GM19324 (cell line): Measurements from ENCODE around the gene NPFFR1.

Source experiments
- ATAC-seq: cut with Tn5 transposase; IDR thresholded peaks from one replicate; pipeline ENCODE4 v1.9.1; 2021; ENCODE audit warnings: mild to moderate bottlenecking, moderate library complexity; ENCODE audit not compliant: unreplicated experiment, low FRiP score

NPFFR1 gene

GRCh38 chr10:70283445-70284399 is at the start of gene NPFFR1:
Gene NPFFR1, minus strand, starts transcription at chr10:70284004. Its CDS starts 328 bp downstream, at chr10:70283676.
- ATAC-seq, result no peak

GRCh38 chr10:70333268-70333667 is 49.5 kb upstream of the NPFFR1 start:
- no peak for ATAC-seq

- no peak for ATAC-seq
Measured at GRCh38 chr10:70331486-70332268, 47.9 kb upstream of the NPFFR1 start.

- ATAC-seq, result no peak
Measured at GRCh38 chr10:70331160-70331485, 47.3 kb upstream of the NPFFR1 start.

GRCh38 chr10:70330671-70331070 is 46.9 kb upstream of the NPFFR1 start:
- no peak for ATAC-seq

- no peak for ATAC-seq
Measured at GRCh38 chr10:70328967-70329366, 45.2 kb upstream of the NPFFR1 start.

GRCh38 chr10:70328018-70328417 is 44.2 kb upstream of the NPFFR1 start:
- no peak for ATAC-seq

- ATAC-seq, result no peak
Measured at GRCh38 chr10:70324951-70325781, 41.4 kb upstream of the NPFFR1 start.

GRCh38 chr10:70324339-70324861 is 40.6 kb upstream of the NPFFR1 start:
- no peak for ATAC-seq

- no peak for ATAC-seq
Measured at GRCh38 chr10:70323697-70324338, 40.0 kb upstream of the NPFFR1 start.

GRCh38 chr10:70323138-70323696 is 39.4 kb upstream of the NPFFR1 start:
- no peak for ATAC-seq

- ATAC-seq, result no peak
Measured at GRCh38 chr10:70321897-70322890, 38.4 kb upstream of the NPFFR1 start.

GRCh38 chr10:70321233-70321632 is 37.4 kb upstream of the NPFFR1 start:
- no peak for ATAC-seq

- no peak for ATAC-seq
Measured at GRCh38 chr10:70320751-70321150, 36.9 kb upstream of the NPFFR1 start.

- ATAC-seq, result no peak
Measured at GRCh38 chr10:70319824-70320223, 36.0 kb upstream of the NPFFR1 start.

GRCh38 chr10:70319183-70319582 is 35.4 kb upstream of the NPFFR1 start:
- no peak for ATAC-seq

- ATAC-seq, result no peak
Measured at GRCh38 chr10:70317943-70318318, 34.1 kb upstream of the NPFFR1 start.

- no peak for ATAC-seq
Measured at GRCh38 chr10:70317272-70317942, 33.6 kb upstream of the NPFFR1 start.
